H1 (cell line): ENCODE data around the gene WDR27. TPM values are rescaled to one million over a fixed set of nuclear protein-coding genes. Genes with fewer than 3 reads are reported as not detected.

Source experiments
- CHD2 ChIP-seq: IDR thresholded peaks from 2 replicates; pipeline ENCODE4 v1.6.1; 2012; ENCODE audit warnings: low read length, improper control_type of control experiment
- FOSL1 ChIP-seq: IDR thresholded peaks from 2 replicates; pipeline ENCODE4 v1.6.1; 2011; ENCODE audit warnings: mild to moderate bottlenecking, low read depth, low read length, moderate library complexity; ENCODE audit not compliant: insufficient read depth
- POU5F1 ChIP-seq: IDR thresholded peaks from 2 replicates; pipeline ENCODE4 v1.6.1; 2011; ENCODE audit warnings: low read depth, mild to moderate bottlenecking, low read length, moderate library complexity
- SIN3A ChIP-seq, 2 experiments: IDR thresholded peaks in 1 of 2; conservative IDR thresholded peaks in 1 of 2; 2 replicates each; pipeline ENCODE4 v1.6.1; 2011 to 2012; ENCODE audit warnings: low read length in 2 of 2, improper control_type of control experiment in 1 of 2, low read depth in 1 of 2, mild to moderate bottlenecking in 1 of 2
- TAF1 ChIP-seq: IDR thresholded peaks from 2 replicates; pipeline ENCODE4 v1.6.1; 2011; ENCODE audit warnings: mild to moderate bottlenecking, low read depth, low read length
- USF2 ChIP-seq: IDR thresholded peaks from 2 replicates; pipeline ENCODE4 v1.6.1; 2011; ENCODE audit warnings: low read length, improper control_type of control experiment
- polyA plus RNA-seq, 7 experiments: library from polyadenylated mRNA; depleted of rRNA in 3 of 7; stranded (reverse) in 5 of 7; unstranded in 2 of 7; fragments of >200 nt in 5 of 7; fragments of 200-250 nt in 2 of 7; gene quantifications; 1 replicate in 5 of 7; 2 replicates in 1 of 7; 4 replicates in 1 of 7; pipeline versions ENCODE4 v1.2.1 to v1.2.3, GENCODE V29; 2011 to 2013; ENCODE audit warnings: missing spikeins in 2 of 7, mixed read lengths in 2 of 7
- total RNA-seq: library from RNA; stranded (reverse); fragmentation: NEBNext Ultra II Directional; extraction: Animal tissue kit (Norgen Biotek cat#: 25700); gene quantifications from 2 replicates; pipeline ENCODE4 v1.2.1, GENCODE V29; 2021

The WDR27 gene
- total and polyA plus RNA-seq, 2 of the 8 experiments (the other 6 are each of a cell fraction or from before 2014, with no cell fraction given): 53.6 to 68.6 TPM

- TF ChIP-seq FOSL1 (no peak), TAF1 (no peak), USF2 (no peak), POU5F1 (no peak), SIN3A (conservative IDR thresholded peaks at IDR 0.05 in 1 of 2, IDR thresholded peaks at IDR 0.05 in 1 of 2; ENCODE audit: low read depth in 1 of 2, low read length in 2 of 2) (no peak), CHD2 (no peak)
These were observed 53.2 kb downstream of the WDR27 start (continued) for GRCh38 chr6:169648617-169649016.
